CD4-positive, alpha-beta T cell treated with Interferon alpha-2 for 1 hour (primary cell): ENCODE measurements around the gene LRFN4.

Experiments
- DNase-seq, 2 donors: peaks; one replicate each; pipeline ENCODE4 v3.0.0-alpha.2; 2020 to 2022

Gene LRFN4

DNA sequence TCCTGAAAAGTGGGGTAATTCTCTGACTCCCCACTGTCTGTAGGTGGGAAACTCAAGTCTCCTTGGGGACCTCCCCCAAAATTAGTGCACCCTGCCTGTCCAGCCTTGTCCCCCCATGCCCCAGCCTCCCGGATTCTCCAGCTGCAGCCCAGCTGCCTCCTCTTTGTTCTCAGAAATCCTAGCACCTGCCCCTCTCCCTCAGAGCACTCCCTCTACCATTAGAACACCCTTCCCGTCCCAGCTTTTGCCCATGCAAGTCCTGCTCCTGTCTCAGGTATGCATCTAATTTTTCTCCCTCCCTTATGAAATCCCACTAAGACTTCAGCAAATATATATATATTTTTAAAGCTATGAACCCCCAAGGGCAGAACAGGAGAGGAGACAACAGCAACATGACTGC, 37.3 kb downstream of the LRFN4 start:
- no peak for DNase-seq

DNA sequence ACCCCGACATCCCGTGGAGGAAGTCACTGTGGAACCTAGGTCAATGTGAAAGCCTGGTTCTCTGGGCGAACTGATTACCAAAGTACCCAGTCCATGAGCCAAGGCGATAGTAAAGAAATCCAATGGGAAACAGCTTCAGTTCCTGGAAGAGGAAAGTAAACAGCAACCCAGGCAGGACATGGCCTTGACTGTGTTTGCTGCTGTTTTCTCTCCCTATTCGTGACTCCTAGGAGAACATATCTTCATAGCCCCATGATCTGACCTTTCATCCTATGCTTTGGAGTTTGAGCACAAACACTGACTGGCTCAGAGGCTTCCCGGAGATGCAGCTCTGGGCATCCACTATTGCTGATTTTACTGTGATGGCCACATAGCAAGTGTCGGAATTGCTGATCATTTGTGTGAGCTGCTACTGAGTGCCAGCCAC, 45.1 kb downstream of the LRFN4 start:
- DNase-seq, result no peak

DNA sequence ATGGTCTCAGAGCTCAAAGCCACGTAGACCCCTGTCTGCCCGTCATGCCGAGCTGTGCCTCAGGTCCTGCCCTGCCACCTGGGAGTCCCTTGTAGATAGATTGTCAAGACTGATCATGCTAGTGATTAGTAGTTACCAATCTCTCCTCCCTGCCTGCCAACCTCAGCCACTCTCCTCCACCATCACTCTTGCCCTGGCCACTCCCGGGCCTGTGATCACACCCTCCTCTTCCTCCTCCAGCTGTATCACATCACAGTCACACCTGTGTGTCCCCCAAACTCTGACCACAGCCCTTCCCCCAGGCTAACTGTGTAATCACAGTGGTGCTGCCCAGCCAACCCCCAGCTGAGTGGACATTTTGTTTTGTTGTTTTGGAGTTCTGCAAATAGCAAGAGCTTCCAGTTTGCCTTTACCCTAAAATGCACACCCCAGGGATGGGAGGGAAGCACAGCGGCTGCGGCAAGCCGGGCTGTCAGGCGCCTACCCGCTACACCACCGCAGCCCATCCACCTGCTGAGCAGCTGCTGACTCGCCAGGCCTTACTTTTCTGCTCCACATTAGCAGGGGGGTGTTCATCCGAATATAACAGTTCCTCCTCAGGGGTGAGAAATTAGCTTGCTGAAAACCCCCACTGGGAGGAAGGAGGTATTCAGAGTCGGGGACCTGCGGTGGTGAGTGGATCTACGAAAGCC, 45.8 kb downstream of the LRFN4 start:
- no peak for DNase-seq

DNA sequence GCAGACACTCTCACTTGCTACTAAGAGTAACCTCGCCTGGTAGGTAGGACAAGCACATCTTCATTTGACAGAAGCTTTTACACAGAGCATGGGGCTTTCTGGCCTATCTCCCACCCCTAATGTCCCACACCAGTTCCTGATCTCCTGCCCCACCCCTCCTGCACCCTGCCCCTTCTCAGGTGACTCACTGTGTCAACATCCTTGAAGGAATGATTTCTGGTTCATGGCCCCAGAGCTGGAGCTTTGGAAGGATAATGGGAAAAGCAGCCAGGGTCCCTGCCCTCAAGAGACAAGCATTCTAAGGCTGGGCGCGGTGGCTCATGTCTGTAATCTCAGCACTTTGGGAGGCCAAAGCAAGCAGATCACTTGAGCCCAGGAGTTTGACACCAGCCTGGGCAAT, 47.2 kb downstream of the LRFN4 start:
- no peak for DNase-seq

DNA sequence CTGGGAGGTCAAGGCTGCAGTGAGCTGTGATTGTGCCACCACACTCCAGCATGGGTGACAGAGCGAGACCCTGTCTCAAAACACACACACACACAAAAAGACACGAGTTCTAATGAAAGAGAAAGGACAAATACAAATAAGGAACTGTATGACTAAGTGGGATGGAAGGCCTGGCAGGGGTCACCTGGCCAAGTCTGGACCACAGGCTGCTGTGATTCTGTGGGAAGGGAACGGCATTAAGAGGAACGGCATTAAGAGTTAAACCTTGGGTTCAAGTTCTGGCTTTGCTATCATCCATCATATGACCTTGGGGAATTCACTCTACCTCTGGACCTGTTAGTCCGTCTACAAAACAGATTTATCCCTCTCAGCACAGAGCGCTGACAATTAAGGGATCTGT, 47.7 kb downstream of the LRFN4 start:
- no peak for DNase-seq

DNA sequence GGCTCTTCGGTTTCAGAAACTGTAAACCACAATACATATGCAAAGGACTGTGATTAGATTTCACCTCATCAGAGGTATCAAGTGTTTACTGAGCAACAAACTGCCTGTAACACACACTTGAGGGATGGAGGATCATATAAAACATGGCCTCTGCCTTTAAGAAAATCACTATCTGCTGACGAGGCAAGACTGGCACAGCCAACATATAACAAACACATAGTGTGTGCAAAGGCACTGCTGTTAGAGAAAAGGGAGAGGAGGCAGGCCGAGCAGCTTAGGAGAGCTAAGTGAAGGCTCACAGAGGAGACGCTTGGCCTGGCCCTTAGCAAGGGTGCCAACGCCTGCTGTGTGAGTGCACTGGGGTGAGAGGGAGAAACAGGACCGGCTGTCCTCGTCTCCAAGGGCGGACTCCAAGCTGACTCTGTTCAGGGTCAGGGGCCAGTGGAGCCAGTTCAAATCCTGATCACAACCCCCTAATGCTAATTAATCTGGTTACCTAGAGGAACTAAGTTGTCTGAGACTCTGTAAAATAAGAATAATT, 48.2 kb downstream of the LRFN4 start:
- DNase-seq, result no peak

DNA sequence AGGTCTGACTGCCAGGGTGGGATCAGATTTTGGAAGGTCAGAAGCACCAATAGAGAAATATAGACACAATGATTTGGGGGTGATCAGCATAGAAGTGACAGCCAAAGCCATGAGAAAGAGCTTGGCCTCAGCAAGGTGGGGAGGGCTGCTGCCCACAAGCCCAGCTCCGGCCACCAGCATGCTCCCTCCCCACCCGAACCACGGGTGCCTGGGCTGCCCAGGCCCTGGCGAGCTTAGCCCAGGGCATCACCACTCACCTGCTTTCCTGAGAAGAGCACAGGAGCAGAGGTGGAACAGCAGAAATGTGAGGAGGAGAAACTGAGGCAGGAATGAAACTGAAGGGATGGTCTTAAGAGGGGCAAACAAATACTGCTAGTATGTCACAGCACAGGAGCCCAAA, 48.8 kb downstream of the LRFN4 start:
- no peak for DNase-seq

DNA sequence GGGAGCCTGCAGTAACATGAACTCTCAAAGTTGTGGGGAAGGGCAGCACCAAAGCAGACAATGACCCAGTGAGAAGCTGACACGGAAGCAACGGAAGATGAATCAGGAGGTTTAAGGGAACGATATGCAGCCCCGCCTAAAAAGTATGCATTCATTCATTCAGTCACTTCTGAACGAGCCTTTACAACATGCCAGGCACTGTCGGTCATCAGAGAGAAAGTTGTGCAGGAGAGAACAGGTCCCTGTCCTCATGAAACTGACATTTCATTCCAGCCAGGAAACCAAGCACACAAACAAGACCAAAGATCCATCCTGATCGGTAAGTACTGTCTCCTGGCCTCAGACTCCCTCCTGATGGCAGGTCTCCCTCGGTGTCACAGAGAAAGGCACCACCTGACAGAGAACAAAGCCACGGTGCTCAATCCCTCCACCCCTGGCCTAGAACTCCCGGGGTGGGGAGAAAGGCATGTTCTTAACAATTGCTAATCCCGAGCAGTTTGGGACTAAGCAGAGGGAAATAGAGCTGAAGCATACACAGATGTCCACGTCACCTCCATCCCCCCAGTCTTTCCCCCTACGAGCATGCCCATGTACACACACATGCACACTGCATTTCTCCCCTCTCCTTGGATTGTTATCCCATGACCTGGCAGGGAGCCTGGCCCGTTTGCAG, 49.3 kb downstream of the LRFN4 start:
- no peak for DNase-seq

DNA sequence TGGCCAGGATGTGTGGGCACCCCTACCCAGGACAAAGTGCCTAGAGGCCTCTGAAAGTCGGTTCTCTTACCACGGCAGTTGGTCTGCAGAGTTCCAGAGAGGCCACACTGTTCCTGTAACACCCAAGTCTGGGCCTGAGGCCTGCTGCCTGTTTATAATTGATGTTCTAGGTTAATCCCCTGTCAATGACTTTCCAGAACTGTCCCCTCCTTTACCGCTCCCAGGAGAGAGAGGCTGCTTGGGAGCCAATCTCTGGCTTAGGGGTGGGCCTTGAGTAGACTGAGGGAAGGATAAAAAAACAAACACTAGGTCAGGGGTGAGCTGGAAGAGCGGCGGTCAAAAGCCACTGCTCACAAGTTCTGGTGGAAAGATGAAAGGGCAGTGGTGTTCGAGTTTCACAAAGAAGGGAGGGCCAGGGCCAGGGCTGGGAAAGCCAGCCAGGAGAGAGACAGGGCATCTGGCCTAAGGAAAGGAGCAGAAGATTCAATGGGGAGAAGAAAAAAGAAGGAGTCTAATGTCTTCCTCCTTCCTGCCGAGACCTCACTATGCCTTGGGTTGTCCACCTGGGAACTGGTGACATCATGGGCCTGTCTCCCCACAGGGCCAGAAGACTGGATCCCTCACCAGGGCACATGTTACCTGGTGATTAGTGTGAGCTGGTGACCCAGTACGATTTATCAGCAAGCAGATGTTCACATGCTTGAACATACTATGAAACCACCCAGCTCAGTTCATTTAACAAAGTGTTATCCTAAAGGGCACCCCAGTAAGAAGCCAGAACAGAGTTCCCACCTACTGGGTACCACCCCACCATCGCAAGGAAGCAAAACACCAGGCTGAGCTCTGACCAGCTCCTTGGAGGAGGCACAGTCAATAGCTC, 51.1 kb downstream of the LRFN4 start:
- no peak for DNase-seq

DNA sequence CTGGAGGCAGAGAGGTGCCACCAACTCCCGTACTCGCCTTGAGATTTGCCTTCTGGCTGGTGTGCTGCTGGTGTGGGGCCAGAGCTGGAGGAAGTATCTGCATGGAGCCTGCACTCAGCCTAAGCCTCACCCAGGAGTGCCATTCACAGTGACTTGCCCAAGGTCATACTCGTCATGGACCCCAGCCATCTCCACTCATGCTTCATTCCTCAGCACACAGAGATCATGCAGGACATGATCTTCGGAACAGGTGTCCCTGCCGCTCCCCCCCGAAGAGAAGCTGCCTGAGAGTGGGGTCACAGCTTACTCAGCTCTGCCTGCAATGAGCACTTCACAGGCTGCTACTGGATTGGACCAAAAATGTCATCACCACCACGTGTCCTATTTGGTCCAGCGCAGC, 52.3 kb downstream of the LRFN4 start:
- DNase-seq, result no peak

DNA sequence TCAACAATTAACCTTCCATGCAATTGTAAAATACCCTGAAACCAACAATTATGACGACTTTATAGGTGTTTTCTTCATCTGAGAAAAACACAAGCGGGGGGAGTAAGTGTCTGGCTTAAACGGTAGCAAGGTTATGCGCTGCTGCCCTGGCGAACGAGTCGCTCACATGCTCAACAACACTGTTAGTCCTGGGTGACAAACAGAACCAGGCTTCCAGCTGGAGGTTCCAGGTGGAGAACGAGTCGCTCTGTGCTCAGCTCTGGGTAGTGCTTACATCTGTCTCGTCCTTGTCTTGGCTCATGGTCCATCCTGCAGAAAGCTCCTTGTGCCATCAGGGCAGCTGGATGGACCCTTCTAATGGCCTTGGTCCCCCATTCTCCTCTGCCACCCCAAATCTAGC, 53.2 kb downstream of the LRFN4 start:
- DNase-seq, result no peak
